BLaER1 (cell line): Measurements from ENCODE around the gene KCTD21.

ENCODE experiments used
- H3K27ac ChIP-seq: shearing (Covaris generic); formaldehyde crosslinking; 2 replicates; pipeline ENCODE4 v1.8.1; 2022
- H3K27me3 ChIP-seq: shearing (Covaris generic); formaldehyde crosslinking; 2 replicates; pipeline ENCODE4 v1.8.1; 2022
- H3K36me3 ChIP-seq: shearing (Covaris generic); formaldehyde crosslinking; 2 replicates; pipeline ENCODE4 v1.8.1; 2022
- H3K4me1 ChIP-seq: shearing (Covaris generic); formaldehyde crosslinking; 2 replicates; pipeline ENCODE4 v1.8.1; 2022
- H3K4me2 ChIP-seq: shearing (Covaris generic); formaldehyde crosslinking; 2 replicates; pipeline ENCODE4 v1.8.1; 2022
- H3K4me3 ChIP-seq: shearing (Covaris generic); formaldehyde crosslinking; 2 replicates; pipeline ENCODE4 v1.8.1; 2022
- H3K9ac ChIP-seq: shearing (Covaris generic); formaldehyde crosslinking; 2 replicates; pipeline ENCODE4 v1.8.1; 2022
- H3K9me3 ChIP-seq: shearing (Covaris generic); formaldehyde crosslinking; 2 replicates; pipeline ENCODE4 v1.8.1; 2022
- H4K20me1 ChIP-seq: shearing (Covaris generic); formaldehyde crosslinking; 2 replicates; pipeline ENCODE4 v1.8.1; 2022
- Cebpa-rat ChIP-seq: shearing (Covaris generic); IDR thresholded peaks from 2 replicates; pipeline ENCODE4 v1.8.1; 2022

Gene KCTD21

DNA sequence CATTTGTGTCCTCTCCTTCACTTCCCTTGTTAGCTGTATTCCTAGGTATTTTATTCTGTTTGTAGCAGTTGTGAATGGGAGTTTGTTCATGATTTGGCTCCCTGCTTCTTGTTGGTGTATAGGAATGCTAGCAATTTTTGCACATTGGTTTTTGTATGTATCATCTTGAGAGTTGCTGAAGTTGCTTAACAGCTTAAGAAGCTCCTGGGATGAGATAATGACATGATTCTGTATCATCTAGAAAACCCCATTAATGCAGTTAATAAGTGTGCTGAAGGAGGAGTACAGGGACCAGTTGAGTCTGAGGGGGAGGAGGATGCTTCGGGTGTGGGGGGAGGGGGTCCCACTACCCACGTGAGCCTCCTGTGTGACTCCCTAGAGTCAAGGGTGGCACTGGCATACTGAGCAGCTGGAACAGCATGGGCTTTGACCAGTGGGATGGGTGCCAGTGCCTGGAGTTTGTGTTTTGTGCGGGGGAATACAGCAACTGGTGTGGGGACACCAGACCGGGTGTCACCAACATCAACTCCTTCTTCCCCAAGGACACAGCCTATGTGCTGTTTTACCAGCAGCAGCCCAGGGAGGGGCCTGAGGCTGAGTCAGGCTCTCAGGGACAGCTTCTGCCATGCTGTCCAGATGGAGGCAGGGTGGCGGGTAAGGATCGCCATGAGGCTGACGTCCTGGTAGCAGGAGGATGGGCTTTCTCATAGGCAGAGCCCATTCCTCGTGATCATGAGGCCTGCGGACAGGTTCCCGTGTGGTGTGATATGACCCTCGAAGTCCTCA lies 24.4 kb upstream of the KCTD21 start:
- H3K27ac ChIP-seq: no peak overlapping the region
- H3K36me3 ChIP-seq: peaks cover 67% of the 10 kb centered on the region
- no peak overlapping the region for H3K4me2 ChIP-seq
- TF ChIP-seq Cebpa-rat: no peak
- no peak overlapping the region for H3K4me3 ChIP-seq
- H3K9me3 ChIP-seq: no peaks in the 10 kb centered on the region
- H4K20me1 ChIP-seq: peaks cover 24% of the 10 kb centered on the region
- no peak overlapping the region for H3K9ac ChIP-seq
- H3K4me1 ChIP-seq: peaks cover 51% of the 10 kb centered on the region
- H3K27me3 ChIP-seq: no peaks in the 10 kb centered on the region

DNA sequence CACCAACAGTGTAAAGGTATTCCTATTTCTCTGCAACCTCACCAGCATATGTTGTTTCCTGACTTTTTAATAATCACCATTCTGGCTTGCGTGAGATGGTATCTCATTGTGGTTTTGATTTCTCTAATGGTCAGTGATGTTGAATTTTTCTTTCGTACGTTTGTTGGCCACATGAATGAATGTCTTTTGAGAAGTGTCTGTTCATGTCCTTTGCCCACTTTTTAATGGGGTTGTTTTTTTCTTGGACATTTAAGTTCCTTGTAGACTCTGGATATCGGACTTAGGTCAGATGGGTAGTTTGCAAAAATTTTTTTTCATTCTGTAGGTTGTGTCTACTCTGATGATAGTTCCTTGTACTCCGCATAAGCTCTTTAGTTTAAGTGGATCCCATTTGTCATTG lies 23.1 kb upstream of the KCTD21 start:
- H4K20me1 ChIP-seq: peaks cover 24% of the 10 kb centered on the region
- H3K9ac ChIP-seq: no peak overlapping the region
- no peaks in the 10 kb centered on the region for H3K27me3 ChIP-seq
- H3K4me1 ChIP-seq: peaks cover 44% of the 10 kb centered on the region
- no peaks in the 10 kb centered on the region for H3K9me3 ChIP-seq
- no peak overlapping the region for H3K4me2 ChIP-seq
- H3K4me3 ChIP-seq: no peak overlapping the region
- no peak for TF ChIP-seq Cebpa-rat
- peaks cover 59% of the 10 kb centered on the region for H3K36me3 ChIP-seq
- no peak overlapping the region for H3K27ac ChIP-seq

DNA sequence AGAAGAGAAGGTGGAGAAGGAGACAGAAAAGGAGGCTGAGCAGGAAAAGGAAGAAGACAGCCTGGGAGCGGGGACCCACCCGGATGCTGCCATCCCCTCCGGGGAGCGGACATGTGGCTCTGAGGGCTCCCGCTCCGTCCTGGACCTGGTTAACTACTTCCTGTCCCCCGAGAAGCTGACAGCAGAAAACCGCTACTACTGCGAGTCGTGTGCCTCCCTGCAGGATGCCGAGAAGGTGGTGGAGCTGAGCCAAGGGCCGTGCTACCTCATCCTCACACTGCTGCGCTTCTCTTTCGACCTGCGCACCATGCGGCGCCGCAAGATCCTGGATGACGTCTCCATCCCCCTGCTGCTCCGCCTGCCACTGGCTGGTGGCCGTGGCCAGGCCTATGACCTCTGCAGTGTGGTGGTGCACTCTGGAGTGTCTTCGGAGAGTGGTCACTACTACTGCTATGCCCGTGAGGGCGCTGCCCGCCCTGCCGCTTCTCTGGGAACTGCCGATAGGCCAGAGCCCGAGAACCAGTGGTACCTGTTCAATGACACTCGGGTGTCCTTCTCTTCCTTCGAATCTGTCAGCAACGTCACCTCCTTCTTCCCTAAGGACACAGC lies 21.7 kb upstream of the KCTD21 start:
- Histone ChIP-seq H3K36me3 (peaks cover 44% of the 10 kb centered on the region), H3K4me1 (peaks cover 30% of the 10 kb centered on the region), H3K4me2 (peak overlapping the region; percentile 51), H4K20me1 (peaks cover 19% of the 10 kb centered on the region), H3K9ac (no peak overlapping the region), H3K27me3 (no peaks in the 10 kb centered on the region), H3K9me3 (no peaks in the 10 kb centered on the region), H3K27ac (peak overlapping the region; percentile 26; the same call in 1 of the 2 replicates), H3K4me3 (no peak overlapping the region)
- no peak for TF ChIP-seq Cebpa-rat

DNA sequence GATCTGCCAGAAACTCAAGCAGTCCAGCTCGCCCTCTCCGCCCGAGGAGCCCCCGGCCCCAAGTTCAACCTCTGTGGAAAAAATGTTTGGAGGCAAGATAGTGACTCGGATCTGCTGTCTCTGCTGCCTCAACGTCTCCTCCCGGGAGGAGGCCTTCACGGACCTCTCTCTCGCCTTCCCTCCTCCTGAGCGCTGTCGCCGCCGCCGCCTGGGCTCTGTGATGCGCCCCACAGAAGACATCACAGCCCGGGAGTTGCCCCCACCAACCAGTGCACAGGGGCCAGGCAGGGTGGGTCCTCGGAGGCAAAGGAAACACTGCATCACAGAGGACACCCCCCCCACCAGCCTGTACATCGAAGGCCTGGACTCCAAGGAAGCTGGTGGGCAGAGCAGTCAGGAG lies 21.1 kb upstream of the KCTD21 start:
- H3K27me3 ChIP-seq: no peaks in the 10 kb centered on the region
- no peak overlapping the region for H3K27ac ChIP-seq
- no peak overlapping the region for H3K9ac ChIP-seq
- H3K9me3 ChIP-seq: no peaks in the 10 kb centered on the region
- H3K4me1 ChIP-seq: peaks cover 23% of the 10 kb centered on the region
- peaks cover 38% of the 10 kb centered on the region for H3K36me3 ChIP-seq
- H4K20me1 ChIP-seq: peaks cover 13% of the 10 kb centered on the region
- H3K4me3 ChIP-seq: no peak overlapping the region
- TF ChIP-seq Cebpa-rat: no peak
- H3K4me2 ChIP-seq: peak overlapping the region; percentile 51

DNA sequence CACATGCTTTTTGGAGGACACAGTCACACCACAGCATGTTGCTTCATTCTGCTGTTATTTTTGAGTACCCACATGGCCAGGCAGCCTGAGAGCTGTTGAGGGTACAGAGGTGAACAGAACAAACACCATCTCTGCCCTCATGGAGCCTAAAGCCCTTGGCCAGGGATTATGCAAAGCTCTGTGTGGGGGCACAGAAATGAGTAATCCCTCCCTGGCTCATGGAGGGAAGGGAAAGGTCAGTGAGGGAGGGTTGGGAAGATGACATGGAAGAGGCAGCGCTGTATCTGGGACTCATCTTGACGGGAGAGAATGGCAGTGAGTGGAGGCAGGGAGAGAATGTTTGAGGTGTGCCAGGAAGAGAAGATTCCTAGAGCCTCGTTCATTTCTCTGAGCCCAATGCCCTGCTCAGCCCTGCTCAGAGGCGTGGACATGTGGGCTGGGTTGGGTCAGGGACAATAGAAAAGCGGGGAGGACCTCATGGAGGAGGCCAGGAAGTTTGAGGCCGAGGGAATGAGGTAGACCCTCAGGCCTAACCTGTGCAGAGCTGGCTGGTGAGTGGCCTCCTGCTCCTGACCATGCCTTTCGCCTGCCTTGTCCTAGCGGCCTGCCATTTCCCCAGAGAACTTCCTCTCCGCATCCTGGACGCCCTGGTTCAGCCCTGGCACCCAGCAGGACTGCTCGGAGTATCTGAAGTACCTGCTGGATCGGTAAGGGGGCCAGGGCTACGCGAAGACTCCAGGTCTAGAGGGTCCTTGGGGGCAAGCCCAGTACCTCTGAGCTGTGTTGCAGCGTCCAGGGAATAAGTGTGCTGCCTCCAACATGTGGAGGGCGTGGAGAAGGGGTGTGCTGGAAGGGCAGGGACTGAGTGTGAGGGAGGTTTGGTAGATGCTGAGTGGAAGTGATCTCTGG lies 20.1 kb upstream of the KCTD21 start:
- peaks cover 17% of the 10 kb centered on the region for H3K4me1 ChIP-seq
- no peak for TF ChIP-seq Cebpa-rat
- H3K27me3 ChIP-seq: no peaks in the 10 kb centered on the region
- peaks cover 32% of the 10 kb centered on the region for H3K36me3 ChIP-seq
- H3K9ac ChIP-seq: no peak overlapping the region
- H4K20me1 ChIP-seq: peaks cover 8% of the 10 kb centered on the region; the same call in 1 of the 2 replicates
- H3K4me3 ChIP-seq: no peak overlapping the region
- H3K4me2 ChIP-seq: no peak overlapping the region
- no peak overlapping the region for H3K27ac ChIP-seq
- H3K9me3 ChIP-seq: no peaks in the 10 kb centered on the region

DNA sequence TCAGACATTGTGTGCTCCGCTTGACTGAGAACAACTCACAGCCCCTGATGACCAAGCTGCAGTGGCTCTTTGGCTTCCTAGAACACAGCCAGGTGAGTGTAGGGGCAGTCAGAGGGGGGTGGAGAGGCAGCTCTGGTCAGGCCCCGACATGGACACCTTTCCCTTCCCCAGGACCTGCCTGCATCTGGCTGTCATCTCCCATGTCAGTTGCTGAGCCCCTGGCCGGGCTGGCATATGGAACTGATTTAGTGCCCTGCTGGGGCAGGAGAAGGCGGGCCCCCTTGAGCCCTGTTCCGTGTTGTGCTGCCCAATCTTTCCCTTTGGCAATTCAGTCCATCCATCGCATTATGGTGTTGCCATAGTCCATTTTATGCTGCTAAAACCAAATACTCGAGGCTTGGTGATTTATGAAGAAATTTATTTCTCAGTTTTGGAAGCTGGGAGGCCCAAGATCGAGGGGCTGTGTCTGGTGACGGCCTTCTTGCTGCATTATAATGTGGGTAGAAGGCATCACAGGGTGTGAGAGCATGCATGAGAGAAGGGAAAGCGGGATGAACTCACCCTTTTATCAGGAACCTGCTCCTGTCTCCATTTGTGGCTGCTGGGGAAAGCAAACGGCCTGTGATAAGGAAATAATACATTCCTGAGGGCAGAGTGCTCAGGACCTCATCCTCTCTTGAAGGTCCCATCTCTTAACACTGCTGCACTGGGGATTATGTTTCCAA lies 19.3 kb upstream of the KCTD21 start:
- Histone ChIP-seq H3K9ac (no peak overlapping the region), H3K27ac (no peak overlapping the region), H3K4me2 (no peak overlapping the region), H3K36me3 (peaks cover 23% of the 10 kb centered on the region), H3K9me3 (no peaks in the 10 kb centered on the region), H3K4me3 (no peak overlapping the region), H3K4me1 (peaks cover 21% of the 10 kb centered on the region), H4K20me1 (no peaks in the 10 kb centered on the region; the same call in 1 of the 2 replicates), H3K27me3 (no peaks in the 10 kb centered on the region)
- TF ChIP-seq Cebpa-rat: no peak

DNA sequence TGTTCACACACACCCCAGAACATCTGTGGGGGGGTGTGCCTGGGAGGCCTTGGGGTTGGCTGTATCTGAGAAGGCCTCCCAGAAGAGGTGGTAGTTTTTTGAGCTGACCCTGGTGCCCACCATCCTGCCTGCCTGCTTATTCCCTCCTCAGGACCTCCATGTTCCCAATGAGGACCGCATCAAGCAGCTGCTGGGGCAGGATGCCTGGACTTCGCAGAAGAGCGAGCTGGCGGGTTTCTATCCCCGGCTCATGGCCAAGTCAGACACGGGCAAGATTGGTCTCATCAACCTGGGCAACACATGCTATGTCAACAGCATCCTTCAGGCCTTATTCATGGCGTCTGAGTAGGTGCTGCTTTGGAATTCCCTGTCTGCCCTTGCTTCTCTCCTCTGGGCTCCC lies 17.3 kb upstream of the KCTD21 start:
- no peak for TF ChIP-seq Cebpa-rat
- H3K4me3 ChIP-seq: no peak overlapping the region
- no peak overlapping the region for H3K9ac ChIP-seq
- peaks cover 14% of the 10 kb centered on the region for H3K36me3 ChIP-seq
- H3K9me3 ChIP-seq: no peaks in the 10 kb centered on the region
- H3K27me3 ChIP-seq: no peaks in the 10 kb centered on the region
- H4K20me1 ChIP-seq: no peaks in the 10 kb centered on the region
- H3K4me2 ChIP-seq: no peak overlapping the region
- peaks cover 41% of the 10 kb centered on the region for H3K4me1 ChIP-seq
- H3K27ac ChIP-seq: no peak overlapping the region

DNA sequence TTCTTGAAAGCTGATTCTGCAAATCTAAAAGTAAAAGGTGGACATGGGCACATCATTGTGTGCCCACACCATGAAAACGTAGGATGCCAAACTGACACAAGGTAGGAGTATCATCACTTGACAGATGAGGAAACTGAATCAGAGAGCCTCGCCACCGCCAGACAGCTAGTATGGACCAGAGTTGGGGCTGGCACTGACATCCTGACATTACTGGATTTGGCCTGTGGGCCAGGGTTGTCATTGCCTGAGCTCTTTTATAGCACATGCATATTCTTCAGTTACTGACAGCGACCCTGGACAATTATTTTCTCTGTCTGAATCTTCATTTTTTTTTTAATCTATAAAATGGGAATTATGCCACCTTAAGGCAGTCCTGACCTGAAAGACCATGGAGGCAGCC lies 16.8 kb upstream of the KCTD21 start:
- Histone ChIP-seq H3K9me3 (no peaks in the 10 kb centered on the region), H3K4me3 (no peak overlapping the region), H3K36me3 (peaks cover 14% of the 10 kb centered on the region), H3K9ac (no peak overlapping the region), H3K27ac (no peak overlapping the region), H4K20me1 (no peaks in the 10 kb centered on the region), H3K27me3 (no peaks in the 10 kb centered on the region), H3K4me2 (no peak overlapping the region), H3K4me1 (peaks cover 41% of the 10 kb centered on the region)
- no peak for TF ChIP-seq Cebpa-rat

DNA sequence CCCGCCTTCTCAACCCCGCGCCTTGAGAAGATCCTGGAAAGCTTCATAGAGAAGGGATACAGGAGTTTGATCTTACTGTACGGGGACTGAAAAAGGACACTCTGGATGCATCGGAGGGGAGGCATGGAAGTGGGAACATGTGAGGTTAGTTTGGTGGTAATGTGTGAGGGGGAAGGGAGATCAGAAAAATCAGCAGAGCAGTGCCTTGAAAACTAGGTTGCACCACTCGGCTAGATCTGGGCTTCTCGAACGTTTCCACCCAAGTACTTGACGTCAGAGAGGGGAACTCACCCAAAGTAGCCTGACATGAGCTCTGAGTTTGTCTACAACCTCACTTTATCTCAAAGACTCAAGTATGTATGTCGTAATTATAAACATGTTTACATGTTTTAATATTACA lies 14.8 kb upstream of the KCTD21 start:
- Histone ChIP-seq H3K27ac (peak overlapping the region; percentile 69), H3K4me3 (peak overlapping the region; percentile 41), H3K9me3 (no peaks in the 10 kb centered on the region), H3K4me2 (peak overlapping the region; percentile 82), H3K4me1 (peaks cover 33% of the 10 kb centered on the region), H3K36me3 (peaks cover 18% of the 10 kb centered on the region; the same call in 1 of the 2 replicates), H4K20me1 (no peaks in the 10 kb centered on the region), H3K27me3 (no peaks in the 10 kb centered on the region), H3K9ac (peak overlapping the region; percentile 17)
- TF ChIP-seq Cebpa-rat: no peak
